Gastroesophageal sphincter (tissue), 4 donors: ENCODE data around the gene EVL. TPM values are rescaled to one million over a fixed set of nuclear protein-coding genes. Genes with fewer than 3 reads are reported as not detected.

Source experiments
- small RNA-seq, 4 donors: library from RNA; depleted of rRNA; stranded (forward); fragments of <200 nt; gene quantifications; one replicate each; pipeline ENCODE3, GENCODE V24; 2016
- total RNA-seq, 4 donors: library from RNA; depleted of rRNA; stranded (reverse); fragments of >200 nt; gene quantifications; one replicate each; pipeline ENCODE4 v1.1.0, GENCODE V29; 2016

The EVL gene
- total RNA-seq, 4 donors from 2014 or later = 36.1 to 42.6 (median 38.5) TPM

Small RNA genes lying within 50 kb of the gene (small RNA-seq; reads per million reads assigned to genes)
- gene MIR151B (2.6 to 8.2 (median 6.0) reads per million in 4 donors), gene MIR342 (129 to 225 (median 203) reads per million in 4 donors)

Other genes with a start within 250 kb of the EVL start
- gene DEGS2, start 94.2 kb downstream of the EVL start, total RNA-seq = under 1 TPM; 0.16 to 0.94 (median 0.68) TPM
- 10 to 100 TPM; 55.1 to 76.3 (median 62.5) TPM for gene YY1, start 173.7 kb downstream of the EVL start, total RNA-seq
- 10 to 100 TPM; 36.4 to 65.4 (median 52.9) TPM for gene SLC25A29, start 241.0 kb downstream of the EVL start, total RNA-seq